Neural cell (in vitro differentiated cells): ENCODE data around the gene CNIH3. TPM values are rescaled to one million over a fixed set of nuclear protein-coding genes. Genes with fewer than 3 reads are reported as not detected.
A peak's percentile ranks its signal among the peaks of the same experiment; 100 is the strongest.

Source experiments
- H2AFZ ChIP-seq: fragments of 200-600, 300-800 bp; sonication (generic), shearing (Covaris generic); 2 replicates; pipeline ENCODE4 v1.6.0; 2014; ENCODE audit warnings: low read depth, mild to moderate bottlenecking, antibody characterized with exemption, low read length, moderate library complexity
- H3F3A ChIP-seq: fragments of 200-600 bp; shearing (Covaris generic); 2 replicates; pipeline ENCODE4 v1.6.1; 2016; ENCODE audit warnings: mild to moderate bottlenecking, moderate library complexity, mixed read lengths, antibody characterized with exemption, low read length; ENCODE audit not compliant: insufficient read depth, poor library complexity, severe bottlenecking
- H3K27ac ChIP-seq: fragments of 200-600, 300-800 bp; sonication (generic), shearing (Covaris generic); 2 replicates; pipeline ENCODE4 v1.5.1; 2014; ENCODE audit warnings: mild to moderate bottlenecking, low read length, moderate library complexity
- H3K27me3 ChIP-seq: fragments of 300-800, 200-600 bp; sonication (generic), shearing (Covaris generic); 2 replicates; pipeline ENCODE4 v1.6.0; 2014; ENCODE audit warnings: mild to moderate bottlenecking, low read depth, low read length, moderate library complexity; ENCODE audit not compliant: insufficient read depth
- H3K36me3 ChIP-seq: fragments of 300-800, 200-600 bp; sonication (generic), shearing (Covaris generic); 2 replicates; pipeline ENCODE4 v1.5.1; 2014; ENCODE audit warnings: mild to moderate bottlenecking, antibody characterized with exemption, low read length, moderate library complexity; ENCODE audit not compliant: insufficient read depth
- H3K4me2 ChIP-seq: fragments of 300-800, 200-600 bp; sonication (generic), shearing (Covaris generic); 2 replicates; pipeline ENCODE4 v1.6.0; 2014; ENCODE audit warnings: mild to moderate bottlenecking, low read length
- H3K4me3 ChIP-seq: fragments of 300-800, 200-600 bp; sonication (generic), shearing (Covaris generic); 2 replicates; pipeline ENCODE4 v1.5.1; 2014; ENCODE audit warnings: mild to moderate bottlenecking, low read length, moderate library complexity
- H3K79me2 ChIP-seq: fragments of 200-600 bp; shearing (Covaris generic); replicated peaks from 2 replicates; pipeline ENCODE4 v1.6.0; 2014; ENCODE audit warnings: mild to moderate bottlenecking, low read length, moderate library complexity; ENCODE audit not compliant: insufficient read depth
- H3K9ac ChIP-seq: fragments of 300-800, 200-600 bp; sonication (generic), shearing (Covaris generic); 2 replicates; pipeline ENCODE4 v1.6.1; 2016; ENCODE audit warnings: mild to moderate bottlenecking, low read length, mixed read lengths
- H3K9me2 ChIP-seq: fragments of 200-600 bp; shearing (Covaris generic); 2 replicates; pipeline ENCODE4 v1.6.1; 2016; ENCODE audit warnings: mild to moderate bottlenecking, low read length, mixed read lengths; ENCODE audit not compliant: insufficient read depth
- H3K9me3 ChIP-seq: fragments of 200-600, 300-800 bp; sonication (generic), shearing (Covaris generic); 2 replicates; pipeline ENCODE4 v1.6.1; 2016; ENCODE audit warnings: mild to moderate bottlenecking, mixed run types, low read length, moderate library complexity, mixed read lengths
- H4K20me1 ChIP-seq: fragments of 200-600 bp; shearing (Covaris generic); 2 replicates; pipeline ENCODE4 v1.6.1; 2016; ENCODE audit warnings: mild to moderate bottlenecking, mixed run types; ENCODE audit not compliant: insufficient read depth
- CTCF ChIP-seq: fragments of 450-650 bp; IDR thresholded peaks from 2 replicates; pipeline ENCODE4 v1.5.1; 2014; ENCODE audit warnings: antibody characterized with exemption, mild to moderate bottlenecking, moderate library complexity; ENCODE audit not compliant: poor library complexity, severe bottlenecking
- EP300 ChIP-seq: fragments of 450-650 bp; conservative IDR thresholded peaks from 2 replicates; pipeline ENCODE4 v1.6.1; 2014; ENCODE audit warnings: antibody characterized with exemption, mild to moderate bottlenecking, moderate library complexity; ENCODE audit not compliant: poor library complexity, severe bottlenecking
- EZH2 ChIP-seq: fragments of 200-600, 300-800 bp; shearing (Covaris generic), sonication (generic); IDR thresholded peaks from 2 replicates; pipeline ENCODE4 v1.6.1; 2014; ENCODE audit warnings: antibody characterized with exemption, low read length, borderline replicate concordance, mild to moderate bottlenecking; ENCODE audit not compliant: insufficient read depth, poor library complexity, severe bottlenecking
- MXI1 ChIP-seq: fragments of 450-650 bp; conservative IDR thresholded peaks from 2 replicates; pipeline ENCODE4 v1.6.1; 2014; ENCODE audit warnings: antibody characterized with exemption, mild to moderate bottlenecking; ENCODE audit not compliant: poor library complexity, severe bottlenecking
- POLR2AphosphoS5 ChIP-seq: IDR thresholded peaks from 2 replicates; pipeline ENCODE4 v1.6.1; 2012
- RAD21 ChIP-seq: fragments of 450-650 bp; conservative IDR thresholded peaks from 2 replicates; pipeline ENCODE4 v1.6.1; 2014; ENCODE audit warnings: antibody characterized with exemption, mild to moderate bottlenecking, moderate library complexity
- REST ChIP-seq: IDR thresholded peaks from 2 replicates; pipeline ENCODE4 v1.6.1; 2012; ENCODE audit warnings: borderline replicate concordance
- SMC3 ChIP-seq: fragments of 450-650 bp; conservative IDR thresholded peaks from 2 replicates; pipeline ENCODE4 v1.6.1; 2014; ENCODE audit warnings: antibody characterized with exemption, mild to moderate bottlenecking, moderate library complexity; ENCODE audit not compliant: poor library complexity
- TAF1 ChIP-seq: IDR thresholded peaks from 2 replicates; pipeline ENCODE4 v1.6.1; 2012; ENCODE audit warnings: low read depth
- polyA plus RNA-seq: library from polyadenylated mRNA; depleted of rRNA; stranded (reverse); fragments of >200 nt; gene quantifications from 2 replicates; pipeline ENCODE4 v1.2.3, GENCODE V29; 2014

Gene CNIH3
- polyA plus RNA-seq, 1 donor from 2014 or later, result 9.3 TPM

- peak overlapping the region; percentile 60 for H3K9ac ChIP-seq
- H3K79me2 ChIP-seq, result no peaks in the 10 kb centered on the region
- H3K36me3 ChIP-seq, result no peaks in the 10 kb centered on the region
- H3K9me3 ChIP-seq, result no peaks in the 10 kb centered on the region
- TF ChIP-seq REST (no peak), EZH2 (no peak), CTCF (no peak), SMC3 (no peak), EP300 (no peak), TAF1 (no peak), RAD21 (no peak), POLR2AphosphoS5 (no peak), MXI1 (no peak)
- no peak overlapping the region for H3K4me3 ChIP-seq
- H3K27me3 ChIP-seq, result no peaks in the 10 kb centered on the region
- H3F3A ChIP-seq, result no peaks in the 10 kb centered on the region
- H4K20me1 ChIP-seq, result no peaks in the 10 kb centered on the region
- H3K4me2 ChIP-seq, result no peak overlapping the region
- no peaks in the 10 kb centered on the region for H3K9me2 ChIP-seq
- peak overlapping the region; percentile 75 for H3K27ac ChIP-seq
- H2AFZ ChIP-seq, result no peak overlapping the region
Measured at GRCh38 chr1:224732377-224733026, 116.4 kb downstream of the CNIH3 start.

- TF ChIP-seq SMC3 (peak; percentile 31), CTCF (no peak), REST (peak; percentile 56), TAF1 (no peak), POLR2AphosphoS5 (peak; percentile 65), RAD21 (peak; percentile 38), EZH2 (no peak), EP300 (peak; percentile 84), MXI1 (no peak)
Measured at GRCh38 chr1:224733027-224733911, 117.2 kb downstream of the CNIH3 start.

More at GRCh38 chr1:224733027-224733911, 117.2 kb downstream of the CNIH3 start:
- Histone ChIP-seq H3K27ac (peak overlapping the region; percentile 75), H3K9ac (peak overlapping the region; percentile 60), H3K36me3 (no peaks in the 10 kb centered on the region), H2AFZ (peak overlapping the region; percentile 5), H4K20me1 (no peaks in the 10 kb centered on the region), H3K9me3 (no peaks in the 10 kb centered on the region), H3K4me2 (peak overlapping the region; percentile 25), H3K27me3 (no peaks in the 10 kb centered on the region), H3K79me2 (no peaks in the 10 kb centered on the region), H3K4me3 (peak overlapping the region; percentile 44), H3F3A (no peaks in the 10 kb centered on the region), H3K9me2 (no peaks in the 10 kb centered on the region)
